ENCODE measurements around the gene SLC2A1.

GRCh38 chr1:42917241-42917495 is 41.5 kb downstream of the SLC2A1 start:
- TF ChIP-seq, protein P1, sequence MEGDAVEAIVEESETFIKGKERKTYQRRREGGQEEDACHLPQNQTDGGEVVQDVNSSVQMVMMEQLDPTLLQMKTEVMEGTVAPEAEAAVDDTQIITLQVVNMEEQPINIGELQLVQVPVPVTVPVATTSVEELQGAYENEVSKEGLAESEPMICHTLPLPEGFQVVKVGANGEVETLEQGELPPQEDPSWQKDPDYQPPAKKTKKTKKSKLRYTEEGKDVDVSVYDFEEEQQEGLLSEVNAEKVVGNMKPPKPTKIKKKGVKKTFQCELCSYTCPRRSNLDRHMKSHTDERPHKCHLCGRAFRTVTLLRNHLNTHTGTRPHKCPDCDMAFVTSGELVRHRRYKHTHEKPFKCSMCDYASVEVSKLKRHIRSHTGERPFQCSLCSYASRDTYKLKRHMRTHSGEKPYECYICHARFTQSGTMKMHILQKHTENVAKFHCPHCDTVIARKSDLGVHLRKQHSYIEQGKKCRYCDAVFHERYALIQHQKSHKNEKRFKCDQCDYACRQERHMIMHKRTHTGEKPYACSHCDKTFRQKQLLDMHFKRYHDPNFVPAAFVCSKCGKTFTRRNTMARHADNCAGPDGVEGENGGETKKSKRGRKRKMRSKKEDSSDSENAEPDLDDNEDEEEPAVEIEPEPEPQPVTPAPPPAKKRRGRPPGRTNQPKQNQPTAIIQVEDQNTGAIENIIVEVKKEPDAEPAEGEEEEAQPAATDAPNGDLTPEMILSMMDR (IDR thresholded peaks at IDR 0.05; ENCODE audit: insufficient read depth, low read length): no peak
- no peak for TF ChIP-seq SPI1 (IDR thresholded peaks at IDR 0.05; ENCODE audit: borderline replicate concordance, low read depth)

Measured in HL-60 (cell line).